CD14-positive monocyte (primary cell): Measurements from ENCODE around the gene STX18. TPM values are rescaled to one million over a fixed set of nuclear protein-coding genes. Genes with fewer than 3 reads are reported as not detected.

ENCODE experiments used
- DNase-seq, 3 donors: peaks; one replicate each; pipeline ENCODE4 v3.0.0-alpha.2; 2011 to 2022
- H2AFZ ChIP-seq: 2 replicates; pipeline ENCODE4 v1.6.0; 2012; ENCODE audit warnings: mild to moderate bottlenecking, low read depth, low read length, inconsistent platforms; ENCODE audit not compliant: insufficient read depth, poor library complexity, severe bottlenecking
- H3K27ac ChIP-seq, 2 donors: 1 replicate in 1 of 2; 2 replicates in 1 of 2; pipeline ENCODE4 v1.5.1; 2012 to 2013; ENCODE audit warnings: low read length in 2 of 2, control low read depth in 1 of 2, inconsistent platforms in 1 of 2, low read depth in 1 of 2, mild to moderate bottlenecking in 1 of 2
- H3K27me3 ChIP-seq, 2 donors: one replicate each; pipeline versions ENCODE4 v1.6.0 to v1.6.1; 2011 to 2013; ENCODE audit warnings: low read length in 2 of 2; ENCODE audit not compliant: control insufficient read depth in 2 of 2, insufficient read depth in 2 of 2
- H3K36me3 ChIP-seq, 2 donors: replicated peaks in 1 of 2; 1 replicate in 1 of 2; 2 replicates in 1 of 2; pipeline versions ENCODE4 v1.5.1 to v1.6.1; 2012 to 2013; ENCODE audit warnings: low read length in 2 of 2, control low read depth in 1 of 2, inconsistent platforms in 1 of 2, mild to moderate bottlenecking in 1 of 2; ENCODE audit not compliant: insufficient read depth in 2 of 2, control insufficient read depth in 1 of 2
- H3K4me1 ChIP-seq, 2 donors: 1 replicate in 1 of 2; 2 replicates in 1 of 2; pipeline versions ENCODE4 v1.5.1 to v1.6.1; 2012 to 2013; ENCODE audit warnings: low read length in 2 of 2, control low read depth in 1 of 2, inconsistent platforms in 1 of 2, mild to moderate bottlenecking in 1 of 2, moderate library complexity in 1 of 2; ENCODE audit not compliant: insufficient read depth in 2 of 2, control insufficient read depth in 1 of 2
- H3K4me2 ChIP-seq: replicated peaks from 2 replicates; pipeline ENCODE3; 2012; ENCODE audit warnings: low read length, moderate library complexity, mild to moderate bottlenecking; ENCODE audit not compliant: poor library complexity, severe bottlenecking; ENCODE audit errors: extremely low read depth
- H3K4me3 ChIP-seq, 3 experiments: fragments of 200-600 bp in 1 of 3; sonication (generic) in 1 of 3; replicated peaks in 1 of 3; 1 replicate in 2 of 3; 2 replicates in 1 of 3; pipeline ENCODE4 v1.5.1; 2011 to 2013; ENCODE audit warnings: low read length in 3 of 3, mild to moderate bottlenecking in 3 of 3, control low read depth in 2 of 3, low read depth in 2 of 3, inconsistent platforms in 1 of 3, moderate library complexity in 1 of 3
- H3K79me2 ChIP-seq: 2 replicates; pipeline ENCODE4 v1.6.0; 2012; ENCODE audit warnings: mild to moderate bottlenecking, control low read depth, inconsistent platforms, low read length, moderate library complexity; ENCODE audit not compliant: insufficient read depth
- H3K9ac ChIP-seq: 2 replicates; pipeline ENCODE4 v1.6.0; 2017; ENCODE audit warnings: low read length, mild to moderate bottlenecking; ENCODE audit not compliant: insufficient read depth, poor library complexity, severe bottlenecking
- H3K9me3 ChIP-seq, 2 donors: replicated peaks in 1 of 2; 1 replicate in 1 of 2; 2 replicates in 1 of 2; pipeline versions ENCODE4 v1.5.1 to v1.6.1; 2012 to 2013; ENCODE audit warnings: low read length in 2 of 2, control low read depth in 1 of 2; ENCODE audit not compliant: control insufficient read depth in 1 of 2, insufficient read depth in 1 of 2
- H4K20me1 ChIP-seq: 2 replicates; pipeline ENCODE4 v1.6.0; 2012; ENCODE audit warnings: mild to moderate bottlenecking, low read length, control low read depth, moderate library complexity; ENCODE audit not compliant: insufficient read depth
- H3K27ac Mint-ChIP-seq, 7 donors: one replicate each; pipeline ENCODE4 v1.8.0; 2020; ENCODE audit warnings: mild to moderate bottlenecking in 7 of 7, mixed read lengths in 7 of 7, moderate library complexity in 6 of 7, inconsistent platforms in 2 of 7
- H3K27me3 Mint-ChIP-seq, 3 donors: one replicate each; pipeline ENCODE4 v1.8.0; 2021 to 2022; ENCODE audit warnings: low read depth in 3 of 3, mild to moderate bottlenecking in 3 of 3, mixed read lengths in 3 of 3, moderate library complexity in 3 of 3, inconsistent platforms in 1 of 3
- H3K36me3 Mint-ChIP-seq, 2 donors: one replicate each; pipeline ENCODE4 v1.8.0; 2020; ENCODE audit warnings: mixed read lengths in 2 of 2, inconsistent platforms in 1 of 2, mild to moderate bottlenecking in 1 of 2
- H3K4me1 Mint-ChIP-seq: one replicate; pipeline ENCODE4 v1.8.0; 2020; ENCODE audit warnings: mild to moderate bottlenecking, mixed read lengths
- H3K4me3 Mint-ChIP-seq, 2 donors: one replicate each; pipeline ENCODE4 v1.8.0; 2020; ENCODE audit warnings: mild to moderate bottlenecking in 2 of 2, mixed read lengths in 2 of 2, moderate library complexity in 1 of 2
- H3K9me3 Mint-ChIP-seq, 7 donors: one replicate each; pipeline ENCODE4 v1.8.0; 2020 to 2022; ENCODE audit warnings: mixed read lengths in 7 of 7, mild to moderate bottlenecking in 6 of 7, moderate library complexity in 6 of 7, inconsistent platforms in 2 of 7
- WGBS: methylation state at CpG from one replicate; pipeline ENCODE4 v1.1.5; 2013; ENCODE audit warnings: missing lambda C conversion rate; ENCODE audit not compliant: insufficient coverage; 5-methylcytosine and 5-hydroxymethylcytosine counted together
- intact Hi-C, 2 donors: fragments of 100-400 bp; cut with micrococcal nuclease; formaldehyde crosslinking; loops; one replicate each; pipeline versions ENCODE4 v1.15.0 to v1.15.1; 2023
- polyA plus RNA-seq, 3 donors: library from polyadenylated mRNA; depleted of rRNA in 1 of 3; unstranded in 2 of 3; stranded (reverse) in 1 of 3; fragments of 300-500 nt in 2 of 3; fragments of >200 nt in 1 of 3; fragmentation: Illumina TruSeq in 2 of 3; gene quantifications; 1 replicate in 2 of 3; 2 replicates in 1 of 3; pipeline ENCODE4 v1.2.3, GENCODE V29; 2012 to 2021
- TF ChIP-seq, protein P1 (sequence below): fragments of 200-600 bp; IDR thresholded peaks from one replicate; pipeline ENCODE4 v1.8.0; 2022; ENCODE audit warnings: antibody characterized with exemption, mild to moderate bottlenecking

STX18 gene
- polyA plus RNA-seq, 3 donors, result 19.0 to 24.1 (median 19.6) TPM

DNA sequence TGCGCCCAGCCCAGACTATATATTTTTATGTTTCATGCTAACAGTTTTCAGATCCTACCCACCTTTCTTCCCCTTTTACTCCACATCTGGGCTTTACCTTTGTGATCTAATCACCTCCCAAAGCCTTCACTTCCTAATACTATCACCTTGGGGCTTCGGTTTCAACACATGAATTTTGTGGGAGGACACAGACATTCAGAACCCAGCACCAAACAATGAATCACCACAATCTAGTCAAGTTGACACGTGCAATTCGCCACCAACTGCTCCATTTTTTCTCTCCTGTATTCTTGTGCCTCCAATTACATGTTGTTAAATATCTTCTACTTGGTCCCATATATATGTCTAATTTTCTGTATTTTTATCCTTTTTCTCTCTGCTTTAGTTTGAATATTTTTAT lies 41.8 kb upstream of the STX18 start:
- 100% methylated on average over 2 of the region's 4 CpGs for WGBS

DNA sequence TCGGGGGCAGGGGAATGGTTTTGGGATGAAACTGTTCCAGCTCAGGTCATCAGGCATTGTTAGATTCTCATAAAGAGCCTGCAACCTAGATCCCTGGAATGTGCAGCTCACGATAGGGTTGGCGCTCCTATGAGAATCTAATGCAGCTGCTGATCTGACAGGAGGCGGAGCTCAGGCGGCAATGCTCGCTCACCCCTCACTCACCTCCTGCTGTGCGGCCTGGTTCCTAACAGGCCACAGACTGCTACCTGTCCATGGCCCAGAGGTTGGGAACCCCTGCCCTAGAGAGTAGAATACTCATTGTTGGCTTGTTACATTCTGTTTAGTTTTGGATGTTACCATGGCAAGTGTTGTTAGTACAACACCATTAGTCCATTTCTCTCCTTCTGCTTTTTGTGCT lies 40.8 kb upstream of the STX18 start:
- Histone ChIP-seq H3K9me3 (no peaks in the 10 kb centered on the region), H3K27me3 (no peaks in the 10 kb centered on the region), H4K20me1 (no peaks in the 10 kb centered on the region), H3K36me3 (no peaks in the 10 kb centered on the region), H3K79me2 (no peaks in the 10 kb centered on the region), H3K4me1 (no peaks in the 10 kb centered on the region), H3K4me3 (no peak overlapping the region), H3K4me2 (no peak overlapping the region), H2AFZ (no peak overlapping the region), H3K27ac (no peak overlapping the region), H3K9ac (no peak overlapping the region)
- Mint-ChIP-seq H3K4me3 (no peak overlapping the region), H3K27me3 (no peaks in the 10 kb centered on the region), H3K27ac (no peak overlapping the region), H3K4me1 (peaks cover 2% of the 10 kb centered on the region), H3K36me3 (peaks cover 0 to 1% of the 10 kb centered on the region in 2 donors), H3K9me3 (peaks cover 0 to 4% (median 0%) of the 10 kb centered on the region in 7 donors)
- intact Hi-C loops, result no loop called here
- 100% methylated on average over 2 of the region's 7 CpGs for WGBS
- DNase-seq, result no peak
- TF ChIP-seq, protein P1, sequence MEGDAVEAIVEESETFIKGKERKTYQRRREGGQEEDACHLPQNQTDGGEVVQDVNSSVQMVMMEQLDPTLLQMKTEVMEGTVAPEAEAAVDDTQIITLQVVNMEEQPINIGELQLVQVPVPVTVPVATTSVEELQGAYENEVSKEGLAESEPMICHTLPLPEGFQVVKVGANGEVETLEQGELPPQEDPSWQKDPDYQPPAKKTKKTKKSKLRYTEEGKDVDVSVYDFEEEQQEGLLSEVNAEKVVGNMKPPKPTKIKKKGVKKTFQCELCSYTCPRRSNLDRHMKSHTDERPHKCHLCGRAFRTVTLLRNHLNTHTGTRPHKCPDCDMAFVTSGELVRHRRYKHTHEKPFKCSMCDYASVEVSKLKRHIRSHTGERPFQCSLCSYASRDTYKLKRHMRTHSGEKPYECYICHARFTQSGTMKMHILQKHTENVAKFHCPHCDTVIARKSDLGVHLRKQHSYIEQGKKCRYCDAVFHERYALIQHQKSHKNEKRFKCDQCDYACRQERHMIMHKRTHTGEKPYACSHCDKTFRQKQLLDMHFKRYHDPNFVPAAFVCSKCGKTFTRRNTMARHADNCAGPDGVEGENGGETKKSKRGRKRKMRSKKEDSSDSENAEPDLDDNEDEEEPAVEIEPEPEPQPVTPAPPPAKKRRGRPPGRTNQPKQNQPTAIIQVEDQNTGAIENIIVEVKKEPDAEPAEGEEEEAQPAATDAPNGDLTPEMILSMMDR, result no peak

More for the DNA sequence above, 41.8 kb upstream of the STX18 start:
- peaks cover 0 to 1% of the 10 kb centered on the region in 2 donors for H3K36me3 Mint-ChIP-seq
- intact Hi-C loops, result no loop called here
- Histone ChIP-seq H4K20me1 (no peaks in the 10 kb centered on the region), H3K27me3 (no peaks in the 10 kb centered on the region), H3K9me3 (no peaks in the 10 kb centered on the region), H3K27ac (no peak overlapping the region), H3K79me2 (no peaks in the 10 kb centered on the region), H3K4me3 (no peak overlapping the region), H3K4me2 (no peak overlapping the region), H3K4me1 (no peaks in the 10 kb centered on the region), H3K9ac (no peak overlapping the region), H2AFZ (no peak overlapping the region), H3K36me3 (no peaks in the 10 kb centered on the region)
- DNase-seq, result no peak
- TF ChIP-seq, protein P1, result no peak
- no peak overlapping the region for H3K4me3 Mint-ChIP-seq
- H3K27me3 Mint-ChIP-seq, result no peaks in the 10 kb centered on the region
- H3K27ac Mint-ChIP-seq, result no peak overlapping the region
- H3K4me1 Mint-ChIP-seq, result peaks cover 2% of the 10 kb centered on the region
- peaks cover 0 to 4% (median 2%) of the 10 kb centered on the region in 7 donors for H3K9me3 Mint-ChIP-seq
